T follicular helper cell (primary cell): ENCODE measurements around the gene DLG4.
A peak's percentile ranks its signal among the peaks of the same experiment; 100 is the strongest.

Source experiments
- DNase-seq: peaks from one replicate; pipeline ENCODE4 v3.0.0-alpha.2; 2020; ENCODE audit warnings: low read depth

Gene DLG4

DNA sequence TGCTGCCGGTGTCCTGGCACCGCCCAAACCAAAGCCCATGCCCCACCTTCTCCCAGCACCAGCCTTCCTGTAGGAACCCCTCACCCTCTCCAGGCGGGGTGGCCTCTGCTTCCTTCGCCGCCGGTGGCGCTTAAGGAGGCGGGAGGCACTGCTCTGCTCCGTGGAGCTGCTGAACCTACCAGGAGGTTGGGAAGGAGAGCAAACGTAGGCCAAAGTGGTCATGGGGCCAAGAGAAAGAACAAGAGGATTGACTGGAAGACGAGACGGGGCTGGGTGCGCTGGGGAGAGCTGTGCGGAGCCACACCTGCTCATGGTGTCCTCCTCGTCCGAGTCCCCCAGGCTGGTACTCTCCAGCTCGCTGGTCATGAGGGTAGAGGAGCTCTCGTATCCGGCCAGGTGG is 9.9 kb upstream of the DLG4 start:
- DNase-seq = no peak

GRCh38 chr17:7228920-7229319 is 9.3 kb upstream of the DLG4 start:
- no peak for DNase-seq

DNA sequence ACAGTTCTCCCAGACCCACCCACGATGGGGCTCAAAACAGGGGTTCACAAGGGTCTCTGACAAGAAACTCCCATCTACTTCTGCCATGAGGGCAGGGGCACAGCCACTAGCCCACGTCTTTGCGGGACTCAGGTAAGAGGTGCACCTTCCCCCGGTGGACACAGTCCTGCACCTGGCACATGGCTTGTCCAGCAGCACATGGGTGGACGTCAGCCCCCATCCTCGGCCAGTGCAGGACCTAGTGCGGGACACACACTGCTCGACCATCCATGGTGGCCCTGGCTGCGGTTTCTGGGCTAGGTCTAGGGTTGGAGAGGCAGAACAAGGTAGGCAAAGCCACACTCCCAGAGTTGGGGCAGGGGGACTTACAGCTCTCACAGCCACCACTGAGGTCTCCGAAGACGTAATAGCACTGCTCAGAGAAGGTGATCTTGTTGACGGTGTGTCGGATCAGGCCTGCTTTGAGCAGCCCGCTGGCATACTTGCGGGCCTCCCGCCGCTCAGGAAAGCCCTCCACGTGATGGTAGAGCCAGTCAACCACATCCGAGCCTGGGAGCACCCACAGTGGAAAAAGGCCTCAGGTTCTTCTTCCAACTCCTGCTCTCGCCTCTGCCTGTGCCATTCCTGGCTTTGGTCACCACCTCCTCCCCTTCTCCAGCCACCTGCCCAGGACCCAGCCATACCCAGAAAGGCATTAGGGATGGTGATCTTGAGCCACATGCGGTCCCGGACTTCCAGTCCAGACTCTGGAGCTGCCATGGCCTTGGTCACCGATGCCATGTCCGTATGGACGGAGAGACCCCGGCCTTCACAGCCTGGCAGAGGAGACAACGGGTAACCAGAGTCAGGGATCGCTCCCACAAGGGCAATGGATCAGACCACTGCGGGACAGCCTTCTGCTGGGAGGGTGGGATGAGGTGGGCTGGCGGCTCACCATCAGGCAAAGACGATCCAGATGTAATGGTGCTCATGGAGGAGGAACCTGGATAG is 7.4 kb upstream of the DLG4 start:
- DNase-seq = no peak

GRCh38 chr17:7225711-7226331 is 6.2 kb upstream of the DLG4 start:
- DNase-seq = no peak

DNA sequence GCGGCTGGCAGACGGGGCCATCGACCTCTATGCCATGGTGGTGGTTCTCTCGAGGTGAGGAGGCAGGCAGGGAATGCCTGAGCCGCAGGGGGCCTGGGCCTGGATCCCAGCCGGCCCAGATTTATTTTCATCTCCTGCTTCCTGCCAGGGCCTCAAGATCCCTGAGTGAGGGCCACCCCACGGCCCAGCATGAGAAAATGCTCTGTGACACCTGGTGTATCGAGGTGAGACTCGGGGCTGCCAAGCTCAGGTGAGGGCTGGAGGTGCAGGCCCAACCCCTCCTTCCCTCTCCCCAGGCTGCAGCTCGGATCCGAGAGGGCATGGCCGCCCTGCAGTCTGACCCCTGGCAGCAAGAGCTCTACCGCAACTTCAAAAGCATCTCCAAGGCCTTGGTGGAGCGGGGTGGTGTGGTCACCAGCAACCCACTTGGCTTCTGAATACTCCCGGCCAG is 5.0 kb upstream of the DLG4 start:
- DNase-seq = no peak

DNA sequence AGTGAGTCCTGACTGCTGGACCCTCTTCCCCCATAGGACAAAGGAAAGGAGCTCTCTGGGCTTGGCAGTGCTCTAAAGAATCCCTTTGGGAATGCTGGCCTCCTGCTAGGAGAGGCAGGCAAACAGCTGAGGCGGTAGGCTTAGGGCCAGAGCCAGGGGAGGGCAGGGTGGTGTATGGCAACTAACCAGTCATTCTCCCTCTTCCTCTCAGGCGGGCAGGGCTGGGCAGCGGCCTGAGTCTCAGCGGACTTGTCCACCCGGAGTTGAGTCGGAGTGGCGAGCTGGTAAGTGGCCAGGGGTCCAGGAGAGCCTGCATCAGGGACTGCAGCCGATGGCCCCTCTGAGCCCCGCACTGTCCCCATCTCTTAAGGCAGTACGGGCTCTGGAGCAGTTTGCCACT is 4.5 kb upstream of the DLG4 start:
- no peak for DNase-seq

GRCh38 chr17:7223375-7223774 is 3.7 kb upstream of the DLG4 start:
- no peak for DNase-seq

DNA sequence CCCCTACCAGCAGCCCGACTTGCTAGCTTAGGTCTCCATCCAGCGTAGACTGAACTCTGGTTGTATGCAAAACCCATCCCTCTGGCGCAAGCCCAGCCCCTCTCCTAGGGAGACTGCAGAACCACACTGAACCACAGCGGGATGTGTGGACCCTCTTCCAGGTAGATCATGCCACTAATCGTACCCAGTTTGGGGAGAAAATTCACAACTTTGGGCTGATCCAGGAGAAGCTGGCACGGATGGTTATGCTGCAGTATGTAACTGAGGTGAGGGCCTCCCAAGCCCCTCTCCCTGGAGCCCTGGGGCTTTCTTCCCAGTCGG is 3.3 kb upstream of the DLG4 start:
- DNase-seq = no peak

GRCh38 chr17:7222093-7222971 is 2.7 kb upstream of the DLG4 start:
- DNase-seq = no peak

DNA sequence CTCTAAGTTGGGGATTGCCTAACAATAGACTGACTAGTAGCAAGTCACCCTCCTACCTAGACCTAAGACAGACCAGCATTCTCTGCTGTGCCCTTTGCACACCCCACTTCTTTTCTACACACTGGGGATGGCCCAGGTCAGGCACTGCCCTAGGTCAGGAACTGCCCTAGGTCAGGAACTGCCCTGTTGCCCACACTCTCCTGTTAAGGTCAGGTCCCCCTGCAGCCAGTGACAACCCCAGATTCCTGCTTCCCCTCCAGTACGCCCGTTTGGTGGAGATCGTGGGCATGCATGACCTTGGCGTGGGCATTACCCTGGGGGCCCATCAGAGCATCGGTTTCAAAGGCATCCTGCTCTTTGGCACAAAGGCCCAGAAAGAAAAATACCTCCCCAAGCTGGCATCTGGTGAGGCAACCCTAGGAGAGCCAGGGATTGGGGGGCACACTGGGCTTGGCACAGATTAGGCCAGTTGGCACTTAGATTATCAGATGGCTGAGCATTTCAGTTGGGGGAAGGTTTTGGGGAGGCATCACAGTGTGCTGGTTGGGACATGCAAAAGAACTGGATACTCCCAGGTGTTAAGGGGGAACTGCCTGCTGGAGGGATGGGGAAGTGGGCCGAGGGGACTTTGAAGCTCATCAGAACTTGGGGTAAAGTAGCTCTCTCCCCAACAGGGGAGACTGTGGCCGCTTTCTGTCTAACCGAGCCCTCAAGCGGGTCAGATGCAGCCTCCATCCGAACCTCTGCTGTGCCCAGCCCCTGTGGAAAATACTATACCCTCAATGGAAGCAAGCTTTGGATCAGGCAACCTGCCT is 1.8 kb upstream of the DLG4 start:
- no peak for DNase-seq

DNA sequence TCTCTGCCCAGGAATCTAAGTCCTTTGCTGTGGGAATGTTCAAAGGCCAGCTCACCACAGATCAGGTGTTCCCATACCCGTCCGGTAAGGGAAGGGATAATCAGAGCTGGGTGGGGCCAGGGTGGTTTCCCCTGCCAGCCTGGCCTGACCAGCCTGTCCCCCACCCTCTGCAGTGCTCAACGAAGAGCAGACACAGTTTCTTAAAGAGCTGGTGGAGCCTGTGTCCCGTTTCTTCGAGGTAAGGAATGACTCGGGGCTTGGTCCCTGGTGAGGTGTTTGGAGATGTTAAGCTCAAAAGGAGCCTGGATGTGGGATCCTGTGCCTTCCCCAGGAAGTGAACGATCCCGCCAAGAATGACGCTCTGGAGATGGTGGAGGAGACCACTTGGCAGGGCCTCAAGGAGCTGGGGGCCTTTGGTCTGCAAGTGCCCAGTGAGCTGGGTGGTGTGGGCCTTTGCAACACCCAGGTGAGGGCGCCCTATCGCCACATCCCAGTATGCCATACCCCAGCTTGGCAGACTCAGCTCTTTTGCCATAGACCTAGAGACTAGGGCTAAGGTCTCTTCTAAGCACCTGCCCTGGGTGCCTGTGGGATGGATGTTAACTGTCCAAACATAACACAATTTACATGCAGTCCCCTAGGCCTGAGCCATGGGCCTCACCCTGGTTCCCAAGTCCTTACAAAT is 1.1 kb upstream of the DLG4 start:
- peak; percentile 43 for DNase-seq

DNA sequence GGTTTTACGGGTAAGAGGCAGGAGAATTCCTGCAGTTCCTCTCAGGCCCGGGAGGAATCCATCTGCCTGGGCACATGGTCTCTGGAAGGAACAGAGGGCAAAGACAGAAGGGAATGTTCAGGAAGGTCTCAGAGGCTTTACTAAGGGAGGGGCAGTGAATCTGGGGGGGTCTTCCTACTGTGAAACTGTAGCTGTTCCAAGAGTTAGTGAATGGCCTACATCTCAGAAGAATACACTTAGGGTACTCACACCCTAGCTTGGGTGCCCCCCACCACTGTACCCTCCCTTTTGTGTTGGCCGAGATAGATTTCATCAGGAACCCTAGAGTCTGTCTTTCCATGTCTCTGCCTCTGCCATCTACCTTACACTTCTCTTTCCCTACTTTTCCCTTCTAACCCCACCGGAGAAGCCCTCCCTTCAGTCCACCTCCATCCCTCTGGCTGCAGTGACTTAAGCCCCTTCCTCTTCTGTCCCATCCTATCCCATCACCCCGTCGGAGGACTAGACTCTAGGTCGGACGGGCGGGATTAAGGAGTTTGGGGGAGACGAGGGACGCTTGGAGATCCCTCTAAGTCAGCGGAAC is 316 bp downstream of the DLG4 start:
- DNase-seq = no peak

DNA sequence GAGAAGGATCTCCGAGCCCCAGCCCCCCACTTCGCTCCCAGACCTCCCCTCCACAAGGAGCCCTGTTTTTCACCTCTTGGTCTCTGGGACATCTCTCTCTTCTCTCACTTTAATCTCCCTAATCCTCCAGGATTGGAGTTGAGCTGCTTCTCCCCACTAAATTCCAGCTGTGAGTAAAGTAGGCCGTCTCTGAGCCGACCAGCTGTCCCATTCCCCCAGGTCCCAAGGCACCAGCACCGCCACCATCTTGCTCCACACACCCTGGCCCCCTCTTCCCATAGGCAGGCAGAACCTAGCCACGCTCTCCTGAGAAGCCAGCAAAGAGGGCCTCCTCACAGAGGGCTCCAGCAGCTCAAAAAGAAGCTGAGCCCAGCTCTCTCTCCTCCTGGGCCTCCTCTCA is 878 bp downstream of the DLG4 start:
- DNase-seq = no peak

DNA sequence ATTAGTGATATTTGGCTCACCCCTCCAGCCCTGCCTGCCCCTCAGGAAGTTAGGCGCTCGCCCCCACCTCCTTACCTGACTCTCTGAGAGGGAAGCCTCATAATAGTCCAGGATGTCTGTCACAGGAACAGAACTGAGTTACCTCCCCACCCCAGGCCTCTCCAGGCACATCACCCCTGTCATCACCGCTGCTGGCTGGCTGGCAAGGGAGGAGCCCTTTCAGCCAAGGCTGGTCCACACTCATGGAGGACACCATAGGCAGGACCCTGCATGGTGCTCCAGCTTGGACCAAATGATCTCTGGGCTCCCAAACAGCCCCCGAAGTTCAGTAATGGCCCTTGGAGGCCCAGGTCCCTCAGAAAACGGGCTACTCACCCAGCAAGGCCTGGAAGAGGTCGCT is 1.5 kb downstream of the DLG4 start:
- no peak for DNase-seq

GRCh38 chr17:7217113-7217987 is 2.3 kb downstream of the DLG4 start:
- no peak for DNase-seq

- no peak for DNase-seq
These were observed 3.2 kb downstream of the DLG4 start for GRCh38 chr17:7216242-7217112.

- DNase-seq = no peak
These were observed 3.9 kb downstream of the DLG4 start for GRCh38 chr17:7215652-7216180.

DNA sequence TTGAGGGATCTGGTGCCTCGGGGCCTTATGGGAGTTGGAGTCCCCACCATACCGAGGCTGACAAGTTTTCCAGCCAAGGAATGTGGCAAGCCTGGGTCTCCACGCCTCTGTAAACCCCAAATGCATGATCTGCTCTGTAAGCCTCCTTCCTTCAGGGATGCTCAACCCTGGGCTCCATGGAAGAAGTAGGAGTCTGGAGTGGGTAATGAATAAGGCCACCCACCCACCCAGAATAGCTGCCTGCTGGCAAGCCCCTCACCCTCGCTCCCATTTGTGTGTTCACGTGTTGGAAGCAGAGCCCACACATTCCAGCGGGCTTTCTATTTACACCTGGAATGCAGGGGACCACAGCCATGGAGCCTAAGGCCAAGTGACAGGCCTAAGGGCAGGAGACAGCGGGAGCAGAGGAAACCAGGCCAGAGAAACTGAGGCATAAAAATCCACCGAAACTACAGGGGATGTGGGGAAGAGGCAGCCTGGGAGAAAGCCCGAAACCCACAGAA is 4.4 kb downstream of the DLG4 start:
- no peak for DNase-seq
